ENCODE measurements around the gene HOXB2.
"Not testable (repeated sequence)": the region's sequence is repeated elsewhere in the genome, so short reads cannot be mapped to it uniquely, and the experiment has no call there.

HOXB2 gene

GRCh38 chr17:48513097-48513496 is 31.8 kb downstream of the HOXB2 start:
- peak in 1 of 2 donors; percentile 19 for DNase-seq

DNA sequence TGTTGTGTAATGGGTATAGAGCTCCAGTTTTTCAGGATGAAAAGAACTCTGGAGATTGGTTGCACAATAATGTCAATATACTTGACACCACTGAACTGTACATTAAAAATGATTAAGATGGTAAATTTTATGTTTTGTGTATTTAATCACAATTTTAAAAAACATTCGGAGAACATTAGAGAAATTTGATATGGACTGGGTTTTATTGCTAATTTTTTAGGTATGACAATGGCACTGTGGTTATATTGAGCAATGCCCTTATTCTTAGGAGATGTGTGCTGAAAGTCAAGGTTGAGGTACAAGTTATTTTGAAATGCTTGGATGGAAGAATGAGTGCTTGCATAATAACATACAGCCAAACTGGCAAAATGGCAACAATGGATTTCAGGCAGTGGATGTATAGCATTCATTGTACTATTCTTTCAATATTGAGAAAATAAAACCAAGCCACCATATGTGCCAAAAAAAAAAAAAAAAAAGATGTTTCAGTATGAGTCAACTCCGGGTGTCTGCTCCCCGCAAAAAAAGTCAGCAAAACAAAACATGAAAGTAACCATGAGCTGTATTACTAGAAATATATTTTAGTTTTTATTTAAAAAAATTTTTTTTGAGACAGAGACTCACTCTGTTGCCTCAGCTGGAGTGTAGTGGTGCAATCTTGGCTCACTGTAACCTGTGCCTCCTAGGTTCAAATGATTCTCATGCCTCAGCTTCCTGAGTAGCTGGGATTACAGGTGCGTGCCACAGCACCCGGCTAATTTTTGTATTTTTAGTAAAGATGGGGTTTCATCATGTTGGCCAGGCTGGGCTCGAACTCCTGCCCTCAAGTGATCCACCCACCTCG is 33.9 kb downstream of the HOXB2 start:
- no peak for DNase-seq

- no peak for DNase-seq
These were observed 34.5 kb downstream of the HOXB2 start for GRCh38 chr17:48510381-48510760.

DNA sequence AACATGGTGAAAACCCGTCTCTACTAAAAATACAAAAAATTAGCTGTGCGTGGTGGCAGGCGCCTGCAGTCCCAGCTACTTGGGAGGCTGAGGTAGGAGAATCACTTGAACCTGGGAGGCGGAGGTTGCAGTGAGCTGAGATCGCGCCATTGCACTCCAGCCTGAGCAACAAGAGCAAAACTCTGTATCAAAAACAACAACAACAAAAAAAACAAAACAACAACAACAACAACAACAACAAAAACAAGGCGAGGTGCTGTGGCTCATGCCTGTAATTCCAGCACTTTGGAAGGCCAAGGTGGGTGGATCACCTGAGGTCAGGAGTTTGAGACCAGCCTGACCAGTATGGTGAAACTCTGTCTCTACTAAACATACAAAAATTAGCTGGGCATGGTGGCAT is 35.2 kb downstream of the HOXB2 start:
- DNase-seq: not testable (repeated sequence)

- DNase-seq: no peak
These were observed 38.7 kb downstream of the HOXB2 start for GRCh38 chr17:48506246-48506645.

- peak; percentile 38 to 64 for DNase-seq
These were observed 39.1 kb downstream of the HOXB2 start for GRCh38 chr17:48505788-48506187.

DNA sequence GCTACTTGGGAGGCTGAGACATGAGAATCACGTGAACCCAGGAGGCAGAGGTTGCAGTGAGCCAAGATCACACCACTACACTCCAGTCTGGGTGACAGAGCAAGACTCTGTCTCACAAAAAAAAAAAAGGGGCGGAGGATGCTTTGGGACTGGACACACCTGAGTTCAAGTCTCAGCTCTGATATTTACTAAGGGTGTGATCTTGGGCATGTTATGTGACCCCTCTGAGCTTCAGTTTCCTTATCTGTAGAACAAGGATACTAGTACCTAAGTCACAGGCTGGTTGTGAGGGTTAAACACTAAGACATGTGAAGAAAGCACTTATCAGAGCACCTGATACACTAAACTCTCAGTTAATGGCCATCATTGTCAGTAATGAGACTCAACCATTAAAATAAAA is 40.0 kb downstream of the HOXB2 start:
- DNase-seq: no peak

- no peak for DNase-seq
These were observed 41.2 kb downstream of the HOXB2 start for GRCh38 chr17:48503747-48504146.

DNA sequence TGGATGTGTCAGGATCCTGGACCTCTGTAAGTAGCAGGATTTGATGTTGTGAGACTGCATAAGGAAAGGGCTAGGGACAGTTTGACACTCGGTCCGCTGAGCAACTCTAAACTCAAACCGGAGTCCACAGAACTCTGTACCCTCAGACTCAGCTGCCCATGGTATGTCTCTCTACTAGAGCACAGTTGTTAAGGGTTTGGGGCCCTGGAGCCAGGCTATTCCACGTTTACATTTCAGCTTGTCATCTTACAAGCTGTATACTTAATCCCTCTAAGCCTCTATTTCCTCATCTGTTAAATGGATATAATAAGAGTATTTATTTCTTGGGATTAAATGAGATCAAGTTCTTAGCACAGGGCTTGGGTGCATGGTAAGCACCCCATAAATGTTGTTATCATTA is 42.0 kb downstream of the HOXB2 start:
- no peak for DNase-seq

DNA sequence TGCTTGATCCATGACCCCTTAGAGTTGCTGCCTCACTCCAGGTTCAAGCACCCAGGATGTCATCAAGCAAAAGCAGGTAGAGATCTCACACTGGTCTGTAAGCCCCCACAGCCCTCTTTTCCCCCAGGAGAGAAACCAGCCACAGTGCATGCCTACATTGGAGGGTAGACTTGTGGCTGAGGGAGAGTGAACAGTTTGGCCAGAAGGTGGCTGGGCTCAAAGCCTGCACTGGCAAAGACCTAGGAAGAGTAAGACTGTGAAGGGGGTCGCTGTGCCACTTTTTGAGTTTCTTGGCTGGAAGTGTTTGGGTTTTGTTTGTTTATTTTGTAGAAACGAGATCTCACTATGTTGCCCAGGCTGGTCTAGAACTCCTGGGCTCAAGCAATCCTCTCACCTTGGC is 42.6 kb downstream of the HOXB2 start:
- DNase-seq: no peak

- DNase-seq: no peak
These were observed 44.2 kb downstream of the HOXB2 start for GRCh38 chr17:48500435-48501426.

DNA sequence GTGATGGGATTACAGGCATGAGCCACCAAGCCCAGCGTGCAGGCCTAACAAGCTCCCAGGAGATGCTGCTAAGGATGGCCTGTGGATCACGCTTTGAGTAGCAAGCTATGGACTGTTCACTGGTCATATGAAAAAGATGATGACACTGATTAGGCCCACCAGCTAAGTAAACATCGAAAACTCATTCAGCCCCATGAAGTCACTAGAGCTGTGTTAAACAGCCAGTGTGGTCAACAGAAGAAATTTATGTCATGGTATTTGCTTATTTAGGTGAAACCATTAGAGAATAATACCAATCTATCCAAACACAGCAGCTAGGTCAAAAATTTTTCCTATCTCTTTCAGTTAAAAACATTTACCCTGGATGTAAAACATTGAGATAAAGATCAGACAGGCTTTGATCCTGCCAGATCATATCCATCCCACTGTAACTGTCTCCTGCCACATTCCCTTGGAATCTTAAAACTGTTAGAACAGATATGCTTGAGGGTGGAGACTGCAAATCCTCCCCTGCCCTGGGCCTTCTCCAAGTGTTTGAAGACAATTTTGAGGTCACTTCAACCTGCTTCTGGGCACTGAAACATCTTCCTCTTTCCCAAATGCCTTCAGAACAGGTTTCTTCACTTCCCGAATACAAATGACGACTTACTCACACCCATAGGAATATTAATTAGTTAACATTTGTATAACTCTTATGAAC is 45.0 kb downstream of the HOXB2 start:
- no peak for DNase-seq

DNA sequence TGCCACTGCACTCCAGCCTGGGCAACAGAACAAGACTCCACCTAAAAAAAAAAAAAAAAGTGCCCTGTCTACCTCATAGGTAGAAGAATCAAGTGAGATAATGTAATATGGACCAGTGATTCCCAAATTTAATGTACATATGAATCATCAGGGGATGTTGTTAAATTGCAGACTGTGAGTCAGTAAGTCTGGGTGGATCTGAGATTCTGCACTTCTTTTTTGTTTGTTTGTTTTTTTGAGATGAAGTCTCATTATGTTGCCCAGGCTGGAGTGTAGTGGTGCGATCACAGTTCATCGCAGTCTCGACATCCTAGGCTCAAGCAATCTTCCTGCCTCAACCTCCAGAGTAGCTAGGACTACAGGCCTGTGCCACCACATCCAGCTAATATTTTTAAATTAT is 45.7 kb downstream of the HOXB2 start:
- DNase-seq: no peak

- no peak for DNase-seq
These were observed 46.6 kb downstream of the HOXB2 start for GRCh38 chr17:48498164-48498850.

DNA sequence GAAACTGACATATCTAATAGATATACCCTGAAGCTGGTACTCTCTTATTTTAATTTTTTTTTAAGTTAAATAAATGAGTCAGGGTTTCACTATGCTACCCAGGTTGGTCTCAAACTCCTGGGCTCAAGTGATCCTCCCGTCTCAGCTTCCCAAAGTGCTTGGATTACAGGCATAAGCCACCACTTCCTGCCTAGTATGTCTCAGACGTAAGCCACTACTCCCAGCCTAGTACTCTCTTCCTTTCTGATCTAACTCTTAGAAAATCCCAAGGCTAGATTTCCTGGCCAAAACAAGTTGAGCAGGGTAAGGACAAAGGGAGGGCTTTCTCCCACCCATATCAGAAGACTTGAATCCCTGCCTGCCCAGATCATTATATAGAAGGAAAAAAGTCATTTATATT is 47.8 kb downstream of the HOXB2 start:
- DNase-seq: no peak

GRCh38 chr17:48494335-48494734 is 50.6 kb downstream of the HOXB2 start:
- no peak for DNase-seq
